HepG2 (cell line): ENCODE measurements around the gene PCYT2. TPM values are rescaled to one million over a fixed set of nuclear protein-coding genes. Genes with fewer than 3 reads are reported as not detected.

Experiments used
- AHR ChIP-seq: IDR thresholded peaks from 2 replicates; pipeline ENCODE4 v1.6.1; 2018; ENCODE audit warnings: missing genetic modification reagents, missing compliant biosample characterization
- ATF1 ChIP-seq: IDR thresholded peaks from 2 replicates; pipeline ENCODE4 v1.6.1; 2016; ENCODE audit warnings: mild to moderate bottlenecking, control low read depth
- CCDC6 ChIP-seq: sonication (generic); formaldehyde crosslinking; IDR thresholded peaks from 2 replicates; pipeline ENCODE4 v1.8.1; 2022; ENCODE audit warnings: mild to moderate bottlenecking, missing genetic modification reagents, moderate library complexity
- HDAC1 ChIP-seq: sonication (generic); formaldehyde crosslinking; IDR thresholded peaks from 2 replicates; pipeline ENCODE4 v1.5.1; 2020; ENCODE audit warnings: mild to moderate bottlenecking, missing genetic modification reagents
- KDM2A ChIP-seq: sonication (generic); formaldehyde crosslinking; IDR thresholded peaks from 2 replicates; pipeline ENCODE4 v1.4.0; 2020; ENCODE audit warnings: low read depth, missing genetic modification reagents, borderline replicate concordance
- KDM4B ChIP-seq: sonication (generic); formaldehyde crosslinking; IDR thresholded peaks from 2 replicates; pipeline ENCODE4 v1.4.0; 2020; ENCODE audit warnings: missing genetic modification reagents
- MBNL3 ChIP-seq: fragments of 250-450 bp; sonication (Bioruptor Pico); conservative IDR thresholded peaks from 2 replicates; pipeline ENCODE4 v1.8.0; 2022; ENCODE audit warnings: mild to moderate bottlenecking, inconsistent platforms
- PHF21A ChIP-seq: sonication (generic); formaldehyde crosslinking; IDR thresholded peaks from 2 replicates; pipeline ENCODE4 v1.5.0; 2020; ENCODE audit warnings: mild to moderate bottlenecking, missing genetic modification reagents
- SP2 ChIP-seq: sonication (generic); formaldehyde crosslinking; IDR thresholded peaks from 2 replicates; pipeline ENCODE4 v1.5.1; 2020; ENCODE audit warnings: mild to moderate bottlenecking, missing genetic modification reagents
- TRIM24 ChIP-seq: sonication (generic); formaldehyde crosslinking; IDR thresholded peaks from 2 replicates; pipeline ENCODE4 v1.8.0; 2022; ENCODE audit warnings: mild to moderate bottlenecking, missing genetic modification reagents
- TSC22D2 ChIP-seq: sonication (generic); formaldehyde crosslinking; IDR thresholded peaks from 2 replicates; pipeline ENCODE4 v1.5.1; 2020; ENCODE audit warnings: missing genetic modification reagents, mild to moderate bottlenecking, borderline replicate concordance
- ZNF10 ChIP-seq: sonication (generic); formaldehyde crosslinking; IDR thresholded peaks from 2 replicates; pipeline ENCODE4 v1.4.0; 2020; ENCODE audit warnings: mild to moderate bottlenecking, low read depth, missing genetic modification reagents, borderline replicate concordance
- ZNF317 ChIP-seq: sonication (generic); formaldehyde crosslinking; IDR thresholded peaks from 2 replicates; pipeline ENCODE4 v1.5.0; 2020; ENCODE audit warnings: mild to moderate bottlenecking, missing genetic modification reagents
- ZNF678 ChIP-seq: sonication (generic); formaldehyde crosslinking; IDR thresholded peaks from 2 replicates; pipeline ENCODE4 v1.4.0; 2020; ENCODE audit warnings: mild to moderate bottlenecking, missing genetic modification reagents
- polyA plus RNA-seq, 8 experiments: library from polyadenylated mRNA; depleted of rRNA in 3 of 8; stranded (reverse) in 7 of 8; unstranded in 1 of 8; fragments of >200 nt; fragmentation: Illumina TruSeq in 4 of 8; extraction: Trizol in 4 of 8; gene quantifications; 2 replicates each; pipeline versions ENCODE4 v1.2.1 to v1.2.3, GENCODE V29; 2011 to 2016; ENCODE audit warnings: low read depth in 4 of 8, missing spikeins in 1 of 8, mixed read lengths in 1 of 8; ENCODE audit not compliant: insufficient read depth in 1 of 8
- total RNA-seq, 5 experiments: library from RNA; depleted of rRNA; stranded (reverse); fragments of >200 nt; fragmentation: Illumina TruSeq; extraction: Trizol; gene quantifications; 2 replicates each; pipeline ENCODE4 v1.2.3, GENCODE V29; 2016; ENCODE audit warnings: low read depth in 1 of 5
- TF ChIP-seq, protein P1 (sequence below): sonication (generic); formaldehyde crosslinking; IDR thresholded peaks from 2 replicates; pipeline ENCODE4 v1.4.0; 2020; ENCODE audit warnings: missing genetic modification reagents, borderline replicate concordance
- TF ChIP-seq, protein P2 (sequence below): sonication (generic); formaldehyde crosslinking; IDR thresholded peaks from 2 replicates; pipeline ENCODE4 v1.5.0; 2020; ENCODE audit warnings: missing genetic modification reagents, mild to moderate bottlenecking, borderline replicate concordance
- TF ChIP-seq, protein P3 (sequence below): fragments of 450-650 bp; IDR thresholded peaks from 2 replicates; pipeline ENCODE4 v1.6.1; 2016
- TF ChIP-seq, protein P4 (sequence below): sonication (generic); formaldehyde crosslinking; IDR thresholded peaks from 2 replicates; pipeline ENCODE4 v1.4.0; 2020; ENCODE audit warnings: missing genetic modification reagents, borderline replicate concordance

The PCYT2 gene
- total and polyA plus RNA-seq, 2 of the 13 experiments (the other 11 are each of a cell fraction or from before 2014, with no cell fraction given) = 147 to 297 TPM

DNA sequence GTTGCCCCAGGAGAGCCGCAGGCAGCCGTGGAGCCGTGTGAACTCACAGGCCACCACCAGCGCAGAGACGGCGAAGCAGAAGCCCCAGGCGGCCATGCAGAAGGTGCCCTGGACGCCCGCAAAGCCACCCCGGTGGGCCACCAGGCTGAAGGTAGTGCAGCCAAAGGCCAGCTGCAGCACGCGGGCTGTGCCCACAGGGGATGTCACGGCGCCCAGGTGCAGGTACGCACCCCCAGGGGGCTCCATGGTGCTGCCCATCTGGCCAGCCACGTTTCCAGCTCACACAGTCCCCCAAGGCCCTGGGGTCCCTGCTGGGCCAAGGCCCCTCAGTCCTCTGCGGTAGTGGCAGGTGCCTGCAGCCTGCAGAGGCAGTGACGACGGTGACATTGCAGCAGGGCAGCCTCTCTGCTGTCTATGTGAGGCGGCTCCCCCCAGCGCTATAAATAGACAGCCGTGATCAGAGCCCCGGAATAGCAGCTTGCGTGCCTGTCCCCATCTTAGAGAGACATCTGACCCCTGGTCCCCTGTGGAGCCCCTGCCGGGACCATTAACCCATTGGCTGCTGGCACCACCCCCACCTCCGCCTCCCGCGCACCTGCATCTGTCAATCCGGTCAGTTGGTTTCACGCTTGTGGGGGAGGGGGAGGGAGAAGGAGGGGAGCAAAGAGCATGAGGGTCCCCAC, 30.4 kb upstream of the PCYT2 start (continued):
- TF ChIP-seq ATF1 (no peak), CCDC6 (CRISPR knock-in tag) (0 out of 2 replicates have a peak, but pooled peaks have one; percentile 20), ZNF678 (CRISPR knock-in tag) (no peak), TRIM24 (CRISPR knock-in tag) (no peak), AHR (no peak), ZNF10 (CRISPR knock-in tag) (no peak), MBNL3 (CRISPR knock-in tag) (no peak), KDM2A (peak; percentile 22; the same call in 1 of the 2 replicates), TSC22D2 (CRISPR knock-in tag) (no peak), PHF21A (0 out of 2 replicates have a peak, but pooled peaks have one; percentile 16), HDAC1 (no peak), SP2 (CRISPR knock-in tag) (no peak), KDM4B (CRISPR knock-in tag) (no peak), ZNF317 (CRISPR knock-in tag) (no peak)
- TF ChIP-seq, protein P1, sequence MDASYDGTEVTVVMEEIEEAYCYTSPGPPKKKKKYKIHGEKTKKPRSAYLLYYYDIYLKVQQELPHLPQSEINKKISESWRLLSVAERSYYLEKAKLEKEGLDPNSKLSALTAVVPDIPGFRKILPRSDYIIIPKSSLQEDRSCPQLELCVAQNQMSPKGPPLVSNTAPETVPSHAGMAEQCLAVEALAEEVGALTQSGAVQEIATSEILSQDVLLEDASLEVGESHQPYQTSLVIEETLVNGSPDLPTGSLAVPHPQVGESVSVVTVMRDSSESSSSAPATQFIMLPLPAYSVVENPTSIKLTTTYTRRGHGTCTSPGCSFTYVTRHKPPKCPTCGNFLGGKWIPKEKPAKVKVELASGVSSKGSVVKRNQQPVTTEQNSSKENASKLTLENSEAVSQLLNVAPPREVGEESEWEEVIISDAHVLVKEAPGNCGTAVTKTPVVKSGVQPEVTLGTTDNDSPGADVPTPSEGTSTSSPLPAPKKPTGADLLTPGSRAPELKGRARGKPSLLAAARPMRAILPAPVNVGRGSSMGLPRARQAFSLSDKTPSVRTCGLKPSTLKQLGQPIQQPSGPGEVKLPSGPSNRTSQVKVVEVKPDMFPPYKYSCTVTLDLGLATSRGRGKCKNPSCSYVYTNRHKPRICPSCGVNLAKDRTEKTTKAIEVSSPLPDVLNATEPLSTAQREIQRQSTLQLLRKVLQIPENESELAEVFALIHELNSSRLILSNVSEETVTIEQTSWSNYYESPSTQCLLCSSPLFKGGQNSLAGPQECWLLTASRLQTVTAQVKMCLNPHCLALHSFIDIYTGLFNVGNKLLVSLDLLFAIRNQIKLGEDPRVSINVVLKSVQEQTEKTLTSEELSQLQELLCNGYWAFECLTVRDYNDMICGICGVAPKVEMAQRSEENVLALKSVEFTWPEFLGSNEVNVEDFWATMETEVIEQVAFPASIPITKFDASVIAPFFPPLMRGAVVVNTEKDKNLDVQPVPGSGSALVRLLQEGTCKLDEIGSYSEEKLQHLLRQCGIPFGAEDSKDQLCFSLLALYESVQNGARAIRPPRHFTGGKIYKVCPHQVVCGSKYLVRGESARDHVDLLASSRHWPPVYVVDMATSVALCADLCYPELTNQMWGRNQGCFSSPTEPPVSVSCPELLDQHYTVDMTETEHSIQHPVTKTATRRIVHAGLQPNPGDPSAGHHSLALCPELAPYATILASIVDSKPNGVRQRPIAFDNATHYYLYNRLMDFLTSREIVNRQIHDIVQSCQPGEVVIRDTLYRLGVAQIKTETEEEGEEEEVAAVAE (CRISPR knock-in tag) = no peak
- TF ChIP-seq, protein P2, sequence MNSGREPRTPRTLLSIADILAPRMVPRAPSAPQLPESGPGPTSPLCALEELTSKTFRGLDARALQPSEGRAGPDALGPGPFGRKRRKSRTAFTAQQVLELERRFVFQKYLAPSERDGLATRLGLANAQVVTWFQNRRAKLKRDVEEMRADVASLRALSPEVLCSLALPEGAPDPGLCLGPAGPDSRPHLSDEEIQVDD (CRISPR knock-in tag) = no peak
- TF ChIP-seq, protein P3, sequence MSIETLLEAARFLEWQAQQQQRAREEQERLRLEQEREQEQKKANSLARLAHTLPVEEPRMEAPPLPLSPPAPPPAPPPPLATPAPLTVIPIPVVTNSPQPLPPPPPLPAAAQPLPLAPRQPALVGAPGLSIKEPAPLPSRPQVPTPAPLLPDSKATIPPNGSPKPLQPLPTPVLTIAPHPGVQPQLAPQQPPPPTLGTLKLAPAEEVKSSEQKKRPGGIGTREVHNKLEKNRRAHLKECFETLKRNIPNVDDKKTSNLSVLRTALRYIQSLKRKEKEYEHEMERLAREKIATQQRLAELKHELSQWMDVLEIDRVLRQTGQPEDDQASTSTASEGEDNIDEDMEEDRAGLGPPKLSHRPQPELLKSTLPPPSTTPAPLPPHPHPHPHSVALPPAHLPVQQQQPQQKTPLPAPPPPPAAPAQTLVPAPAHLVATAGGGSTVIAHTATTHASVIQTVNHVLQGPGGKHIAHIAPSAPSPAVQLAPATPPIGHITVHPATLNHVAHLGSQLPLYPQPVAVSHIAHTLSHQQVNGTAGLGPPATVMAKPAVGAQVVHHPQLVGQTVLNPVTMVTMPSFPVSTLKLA = no peak
- TF ChIP-seq, protein P4, sequence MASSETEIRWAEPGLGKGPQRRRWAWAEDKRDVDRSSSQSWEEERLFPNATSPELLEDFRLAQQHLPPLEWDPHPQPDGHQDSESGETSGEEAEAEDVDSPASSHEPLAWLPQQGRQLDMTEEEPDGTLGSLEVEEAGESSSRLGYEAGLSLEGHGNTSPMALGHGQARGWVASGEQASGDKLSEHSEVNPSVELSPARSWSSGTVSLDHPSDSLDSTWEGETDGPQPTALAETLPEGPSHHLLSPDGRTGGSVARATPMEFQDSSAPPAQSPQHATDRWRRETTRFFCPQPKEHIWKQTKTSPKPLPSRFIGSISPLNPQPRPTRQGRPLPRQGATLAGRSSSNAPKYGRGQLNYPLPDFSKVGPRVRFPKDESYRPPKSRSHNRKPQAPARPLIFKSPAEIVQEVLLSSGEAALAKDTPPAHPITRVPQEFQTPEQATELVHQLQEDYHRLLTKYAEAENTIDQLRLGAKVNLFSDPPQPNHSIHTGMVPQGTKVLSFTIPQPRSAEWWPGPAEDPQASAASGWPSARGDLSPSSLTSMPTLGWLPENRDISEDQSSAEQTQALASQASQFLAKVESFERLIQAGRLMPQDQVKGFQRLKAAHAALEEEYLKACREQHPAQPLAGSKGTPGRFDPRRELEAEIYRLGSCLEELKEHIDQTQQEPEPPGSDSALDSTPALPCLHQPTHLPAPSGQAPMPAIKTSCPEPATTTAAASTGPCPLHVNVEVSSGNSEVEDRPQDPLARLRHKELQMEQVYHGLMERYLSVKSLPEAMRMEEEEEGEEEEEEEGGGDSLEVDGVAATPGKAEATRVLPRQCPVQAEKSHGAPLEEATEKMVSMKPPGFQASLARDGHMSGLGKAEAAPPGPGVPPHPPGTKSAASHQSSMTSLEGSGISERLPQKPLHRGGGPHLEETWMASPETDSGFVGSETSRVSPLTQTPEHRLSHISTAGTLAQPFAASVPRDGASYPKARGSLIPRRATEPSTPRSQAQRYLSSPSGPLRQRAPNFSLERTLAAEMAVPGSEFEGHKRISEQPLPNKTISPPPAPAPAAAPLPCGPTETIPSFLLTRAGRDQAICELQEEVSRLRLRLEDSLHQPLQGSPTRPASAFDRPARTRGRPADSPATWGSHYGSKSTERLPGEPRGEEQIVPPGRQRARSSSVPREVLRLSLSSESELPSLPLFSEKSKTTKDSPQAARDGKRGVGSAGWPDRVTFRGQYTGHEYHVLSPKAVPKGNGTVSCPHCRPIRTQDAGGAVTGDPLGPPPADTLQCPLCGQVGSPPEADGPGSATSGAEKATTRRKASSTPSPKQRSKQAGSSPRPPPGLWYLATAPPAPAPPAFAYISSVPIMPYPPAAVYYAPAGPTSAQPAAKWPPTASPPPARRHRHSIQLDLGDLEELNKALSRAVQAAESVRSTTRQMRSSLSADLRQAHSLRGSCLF (CRISPR knock-in tag) = no peak
